Peyer's patch (tissue), 4 donors: Measurements from ENCODE around the gene ATP5PO.

ENCODE experiments used
- CTCF ChIP-seq, 6 experiments: fragments of 450-650 bp in 4 of 6; fragments of 200-600 bp in 2 of 6; sonication (generic) in 1 of 6; IDR thresholded peaks; one replicate each; pipeline ENCODE4 v1.5.1; 2017 to 2019; ENCODE audit warnings: antibody characterized with exemption in 6 of 6, mild to moderate bottlenecking in 3 of 6, moderate library complexity in 1 of 6
- POLR2A ChIP-seq, 2 donors: fragments of 450-650 bp; IDR thresholded peaks; one replicate each; pipeline ENCODE4 v1.5.1; 2017; ENCODE audit warnings: antibody characterized with exemption in 2 of 2, mild to moderate bottlenecking in 2 of 2, moderate library complexity in 2 of 2

DNA sequence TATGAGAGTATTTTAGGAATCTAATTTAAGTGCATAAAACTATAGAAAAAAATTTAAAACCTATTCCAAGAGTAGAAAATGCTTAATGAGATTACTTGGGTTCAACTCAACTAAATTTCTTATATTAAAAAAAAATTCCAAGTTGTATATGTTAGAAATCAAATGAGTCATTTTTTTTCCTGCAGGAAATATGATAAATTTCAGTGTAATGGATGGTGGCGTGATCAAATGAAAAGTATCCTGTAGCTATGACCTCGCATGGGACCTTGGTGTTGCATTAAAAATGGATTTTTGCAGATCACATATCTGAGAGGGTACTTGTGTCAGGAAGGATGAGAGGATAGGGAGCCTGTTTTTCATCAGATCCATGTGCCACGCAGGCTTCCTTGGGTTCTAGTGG is 17.9 kb downstream of the ATP5PO start:
- no peak for TF ChIP-seq CTCF (IDR thresholded peaks at IDR 0.05)
- no peak for TF ChIP-seq POLR2A (IDR thresholded peaks at IDR 0.05)
